ENCODE measurements around the gene MYO3A. TPM values are rescaled to one million over a fixed set of nuclear protein-coding genes. Genes with fewer than 3 reads are reported as not detected.

The MYO3A gene
- total RNA-seq, 1 experiment from 2014 or later: not detected

DNA sequence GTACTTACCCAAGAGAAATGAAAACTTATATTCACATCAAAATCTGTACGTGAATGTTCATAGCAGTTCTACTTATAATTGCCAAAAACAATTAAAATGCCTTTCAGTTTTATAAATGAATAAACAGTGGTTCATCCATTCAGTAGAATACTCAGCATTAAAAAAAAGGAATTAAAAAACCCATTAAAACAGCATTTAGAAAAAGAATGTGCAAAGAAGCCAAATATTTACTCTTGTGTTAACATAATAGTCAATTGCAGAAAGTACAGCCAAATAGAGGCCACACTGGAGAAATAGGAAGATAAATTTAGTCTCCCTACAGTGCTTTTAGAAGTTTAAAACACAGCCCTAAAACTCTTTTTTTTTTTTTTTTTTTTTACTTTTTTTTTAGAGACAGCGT, 54.6 kb downstream of the MYO3A start:
- Histone ChIP-seq H3K9ac (ENCODE audit: low read length) (no peak overlapping the region), H3K27ac (ENCODE audit: low read depth, low read length) (no peak overlapping the region), H3K27me3 (ENCODE audit: insufficient read depth, low read length) (no peaks in the 10 kb centered on the region), H2AFZ (ENCODE audit: low read depth, low read length, poor library complexity, severe bottlenecking) (no peak overlapping the region), H4K20me1 (ENCODE audit: insufficient read depth) (no peaks in the 10 kb centered on the region), H3K36me3 (ENCODE audit: control insufficient read depth in 1 of 2, insufficient read depth in 2 of 2, low read length in 2 of 2) (no peaks in the 10 kb centered on the region), H3K4me2 (ENCODE audit: low read length) (no peak overlapping the region), H3K9me3 (ENCODE audit: control insufficient read depth in 1 of 2, insufficient read depth in 1 of 2, low read depth in 1 of 2, low read length in 2 of 2) (no peaks in the 10 kb centered on the region), H3K9me2 (ENCODE audit: insufficient read depth) (no peaks in the 10 kb centered on the region), H3K4me3 (replicated peaks in 1 of 2; ENCODE audit: low read depth in 1 of 2, low read length in 2 of 2) (no peak overlapping the region), H3K4me1 (ENCODE audit: control insufficient read depth in 1 of 2, insufficient read depth in 2 of 2, low read length in 2 of 2) (no peaks in the 10 kb centered on the region), H3K79me2 (ENCODE audit: insufficient read depth, low read length) (no peaks in the 10 kb centered on the region)
- TF ChIP-seq, protein P1, sequence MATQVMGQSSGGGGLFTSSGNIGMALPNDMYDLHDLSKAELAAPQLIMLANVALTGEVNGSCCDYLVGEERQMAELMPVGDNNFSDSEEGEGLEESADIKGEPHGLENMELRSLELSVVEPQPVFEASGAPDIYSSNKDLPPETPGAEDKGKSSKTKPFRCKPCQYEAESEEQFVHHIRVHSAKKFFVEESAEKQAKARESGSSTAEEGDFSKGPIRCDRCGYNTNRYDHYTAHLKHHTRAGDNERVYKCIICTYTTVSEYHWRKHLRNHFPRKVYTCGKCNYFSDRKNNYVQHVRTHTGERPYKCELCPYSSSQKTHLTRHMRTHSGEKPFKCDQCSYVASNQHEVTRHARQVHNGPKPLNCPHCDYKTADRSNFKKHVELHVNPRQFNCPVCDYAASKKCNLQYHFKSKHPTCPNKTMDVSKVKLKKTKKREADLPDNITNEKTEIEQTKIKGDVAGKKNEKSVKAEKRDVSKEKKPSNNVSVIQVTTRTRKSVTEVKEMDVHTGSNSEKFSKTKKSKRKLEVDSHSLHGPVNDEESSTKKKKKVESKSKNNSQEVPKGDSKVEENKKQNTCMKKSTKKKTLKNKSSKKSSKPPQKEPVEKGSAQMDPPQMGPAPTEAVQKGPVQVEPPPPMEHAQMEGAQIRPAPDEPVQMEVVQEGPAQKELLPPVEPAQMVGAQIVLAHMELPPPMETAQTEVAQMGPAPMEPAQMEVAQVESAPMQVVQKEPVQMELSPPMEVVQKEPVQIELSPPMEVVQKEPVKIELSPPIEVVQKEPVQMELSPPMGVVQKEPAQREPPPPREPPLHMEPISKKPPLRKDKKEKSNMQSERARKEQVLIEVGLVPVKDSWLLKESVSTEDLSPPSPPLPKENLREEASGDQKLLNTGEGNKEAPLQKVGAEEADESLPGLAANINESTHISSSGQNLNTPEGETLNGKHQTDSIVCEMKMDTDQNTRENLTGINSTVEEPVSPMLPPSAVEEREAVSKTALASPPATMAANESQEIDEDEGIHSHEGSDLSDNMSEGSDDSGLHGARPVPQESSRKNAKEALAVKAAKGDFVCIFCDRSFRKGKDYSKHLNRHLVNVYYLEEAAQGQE (IDR thresholded peaks at IDR 0.05; ENCODE audit: low read depth): no peak
- TF ChIP-seq ATF3 (IDR thresholded peaks at IDR 0.05) (no peak), EGR1 (IDR thresholded peaks at IDR 0.05; ENCODE audit: low read depth) (no peak), JUND (IDR thresholded peaks at IDR 0.05) (no peak), ELF1 (IDR thresholded peaks at IDR 0.05; ENCODE audit: borderline replicate concordance, low read depth) (no peak), MAX (IDR thresholded peaks at IDR 0.05) (no peak), SRF (IDR thresholded peaks at IDR 0.05; ENCODE audit: low read depth) (no peak), SIN3A (IDR thresholded peaks at IDR 0.05; ENCODE audit: low read depth) (no peak), CEBPB (IDR thresholded peaks at IDR 0.05; ENCODE audit: low read depth) (no peak), POLR2A (IDR thresholded peaks at IDR 0.05; ENCODE audit: borderline replicate concordance, extremely low read depth, insufficient read depth, insufficient read length) (no peak), EZH2phosphoT487 (IDR thresholded peaks at IDR 0.05; ENCODE audit: borderline replicate concordance) (no peak), FOSL1 (IDR thresholded peaks at IDR 0.05; ENCODE audit: low read depth) (no peak), ZFX (IDR thresholded peaks at IDR 0.05) (no peak)
- TF ChIP-seq, protein P2, sequence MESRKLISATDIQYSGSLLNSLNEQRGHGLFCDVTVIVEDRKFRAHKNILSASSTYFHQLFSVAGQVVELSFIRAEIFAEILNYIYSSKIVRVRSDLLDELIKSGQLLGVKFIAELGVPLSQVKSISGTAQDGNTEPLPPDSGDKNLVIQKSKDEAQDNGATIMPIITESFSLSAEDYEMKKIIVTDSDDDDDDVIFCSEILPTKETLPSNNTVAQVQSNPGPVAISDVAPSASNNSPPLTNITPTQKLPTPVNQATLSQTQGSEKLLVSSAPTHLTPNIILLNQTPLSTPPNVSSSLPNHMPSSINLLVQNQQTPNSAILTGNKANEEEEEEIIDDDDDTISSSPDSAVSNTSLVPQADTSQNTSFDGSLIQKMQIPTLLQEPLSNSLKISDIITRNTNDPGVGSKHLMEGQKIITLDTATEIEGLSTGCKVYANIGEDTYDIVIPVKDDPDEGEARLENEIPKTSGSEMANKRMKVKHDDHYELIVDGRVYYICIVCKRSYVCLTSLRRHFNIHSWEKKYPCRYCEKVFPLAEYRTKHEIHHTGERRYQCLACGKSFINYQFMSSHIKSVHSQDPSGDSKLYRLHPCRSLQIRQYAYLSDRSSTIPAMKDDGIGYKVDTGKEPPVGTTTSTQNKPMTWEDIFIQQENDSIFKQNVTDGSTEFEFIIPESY (IDR thresholded peaks at IDR 0.05; ENCODE audit: extremely low read depth, insufficient replicate concordance, low read length): no peak
- ChIA-PET CTCF (no interaction called here), POLR2A (no interaction called here), RAD21 (ENCODE audit: low non-redundant PET in 1 of 2, low total read pairs in 2 of 2, uncharacterized antibody in 2 of 2, unreplicated experiment in 2 of 2) (no interaction called here)
- DNase-seq (ENCODE audit: low read depth, low spot score) (no peak), ATAC-seq (no peak)
- intact Hi-C loops (cut with micrococcal nuclease): no loop called here
- BruUV-seq (replicated peaks): no TSS peak

Data from HCT116 (cell line).